Osteocyte (in vitro differentiated cells): ENCODE results near the gene CA7. TPM values are rescaled to one million over a fixed set of nuclear protein-coding genes. Genes with fewer than 3 reads are reported as not detected.

Experiments
- DNase-seq: peaks from one replicate; pipeline ENCODE4 v3.0.0; 2021; ENCODE audit warnings: mixed read lengths; ENCODE audit not compliant: unreplicated experiment; ENCODE audit errors: extremely low spot score
- H3K27ac Mint-ChIP-seq: one replicate; pipeline ENCODE4 v1.8.0; 2021; ENCODE audit warnings: mild to moderate bottlenecking, mixed read lengths; ENCODE audit not compliant: unreplicated experiment
- H3K27me3 Mint-ChIP-seq: one replicate; pipeline ENCODE4 v1.8.0; 2021; ENCODE audit warnings: mixed read lengths; ENCODE audit not compliant: unreplicated experiment
- H3K36me3 Mint-ChIP-seq: one replicate; pipeline ENCODE4 v1.8.0; 2021; ENCODE audit warnings: mixed read lengths; ENCODE audit not compliant: unreplicated experiment
- H3K4me1 Mint-ChIP-seq: one replicate; pipeline ENCODE4 v1.8.0; 2021; ENCODE audit warnings: mixed read lengths; ENCODE audit not compliant: unreplicated experiment
- H3K4me3 Mint-ChIP-seq: one replicate; pipeline ENCODE4 v1.8.0; 2021; ENCODE audit warnings: mild to moderate bottlenecking, moderate library complexity, mixed read lengths; ENCODE audit not compliant: unreplicated experiment
- H3K9me3 Mint-ChIP-seq: one replicate; pipeline ENCODE4 v1.8.0; 2021; ENCODE audit warnings: mixed read lengths; ENCODE audit not compliant: unreplicated experiment
- CTCF ChIP-seq: fragments of 200-600 bp; sonication (generic); IDR thresholded peaks from 2 replicates; pipeline ENCODE4 v1.5.0; 2021; ENCODE audit warnings: antibody characterized with exemption, mild to moderate bottlenecking, moderate library complexity
- total RNA-seq: library from RNA; stranded (reverse); gene quantifications from 2 replicates; pipeline ENCODE4 v1.2.1, GENCODE V29; 2021

Gene CA7
- total RNA-seq, 1 donor from 2014 or later, result not detected

- H3K27me3 Mint-ChIP-seq, result peaks cover 58% of the 10 kb centered on the region
- DNase-seq, result peak; percentile 8
These were observed 2.8 kb upstream of the CA7 start for GRCh38 chr16:66841366-66841765.

GRCh38 chr16:66842765-66843164 lies 1.4 kb upstream of the CA7 start:
- Mint-ChIP-seq H3K4me1 (peaks cover 24% of the 10 kb centered on the region), H3K36me3 (peaks cover 5% of the 10 kb centered on the region), H3K9me3 (peaks cover 15% of the 10 kb centered on the region), H3K27ac (no peak overlapping the region), H3K27me3 (peaks cover 62% of the 10 kb centered on the region), H3K4me3 (no peak overlapping the region)
- TF ChIP-seq CTCF, result no peak
- DNase-seq, result no peak

More at GRCh38 chr16:66841366-66841765, 2.8 kb upstream of the CA7 start:
- TF ChIP-seq CTCF, result no peak
- H3K9me3 Mint-ChIP-seq, result peaks cover 15% of the 10 kb centered on the region
- H3K4me3 Mint-ChIP-seq, result no peak overlapping the region
- peaks cover 5% of the 10 kb centered on the region for H3K36me3 Mint-ChIP-seq
- H3K4me1 Mint-ChIP-seq, result peaks cover 24% of the 10 kb centered on the region
- H3K27ac Mint-ChIP-seq, result no peak overlapping the region

GRCh38 chr16:66843191-66843590 lies 1.0 kb upstream of the CA7 start:
- no peak overlapping the region for H3K4me3 Mint-ChIP-seq
- no peak for DNase-seq
- peaks cover 24% of the 10 kb centered on the region for H3K4me1 Mint-ChIP-seq
- H3K36me3 Mint-ChIP-seq, result peaks cover 5% of the 10 kb centered on the region
- peaks cover 63% of the 10 kb centered on the region for H3K27me3 Mint-ChIP-seq
- H3K9me3 Mint-ChIP-seq, result peaks cover 13% of the 10 kb centered on the region
- no peak overlapping the region for H3K27ac Mint-ChIP-seq
- TF ChIP-seq CTCF, result no peak

- peaks cover 6% of the 10 kb centered on the region for H3K9me3 Mint-ChIP-seq
- H3K4me3 Mint-ChIP-seq, result peak overlapping the region; percentile 72
- H3K36me3 Mint-ChIP-seq, result no peaks in the 10 kb centered on the region
- no peak overlapping the region for H3K27ac Mint-ChIP-seq
- H3K4me1 Mint-ChIP-seq, result peaks cover 24% of the 10 kb centered on the region
- DNase-seq, result no peak
- peaks cover 58% of the 10 kb centered on the region for H3K27me3 Mint-ChIP-seq
- no peak for TF ChIP-seq CTCF
These were observed 239 bp upstream of the CA7 start for GRCh38 chr16:66844009-66844341.

GRCh38 chr16:66845080-66845410 lies 831 bp downstream of the CA7 start:
- DNase-seq, result no peak
- no peak for TF ChIP-seq CTCF
- peak overlapping the region; percentile 52 for H3K4me3 Mint-ChIP-seq
- H3K27me3 Mint-ChIP-seq, result peaks cover 47% of the 10 kb centered on the region
- no peaks in the 10 kb centered on the region for H3K36me3 Mint-ChIP-seq
- no peak overlapping the region for H3K27ac Mint-ChIP-seq
- peaks cover 24% of the 10 kb centered on the region for H3K4me1 Mint-ChIP-seq
- H3K9me3 Mint-ChIP-seq, result no peaks in the 10 kb centered on the region
